AG08395 (cell line): ENCODE measurements around the gene CAMTA1.

ENCODE experiments used
- DNase-seq: peaks from one replicate; pipeline ENCODE4 v3.0.0; 2012; ENCODE audit warnings: mixed read lengths, low spot score

The CAMTA1 gene

GRCh38 chr1:7500381-7501083 is 715.3 kb downstream of the CAMTA1 start:
- DNase-seq = no peak

- DNase-seq = no peak
These were observed 715.8 kb downstream of the CAMTA1 start for GRCh38 chr1:7501084-7501491.

GRCh38 chr1:7501723-7502603 is 716.7 kb downstream of the CAMTA1 start:
- DNase-seq = no peak

GRCh38 chr1:7503691-7504437 is 718.6 kb downstream of the CAMTA1 start:
- no peak for DNase-seq

- DNase-seq = no peak
These were observed 719.1 kb downstream of the CAMTA1 start for GRCh38 chr1:7504438-7504720.

GRCh38 chr1:7505094-7505770 is 720.0 kb downstream of the CAMTA1 start:
- DNase-seq = no peak

- no peak for DNase-seq
These were observed 720.7 kb downstream of the CAMTA1 start for GRCh38 chr1:7505771-7506453.

- DNase-seq = no peak
These were observed 721.4 kb downstream of the CAMTA1 start for GRCh38 chr1:7506454-7507284.

GRCh38 chr1:7507285-7508019 is 722.2 kb downstream of the CAMTA1 start:
- no peak for DNase-seq

GRCh38 chr1:7508052-7508933 is 723.0 kb downstream of the CAMTA1 start:
- no peak for DNase-seq

- no peak for DNase-seq
These were observed 723.8 kb downstream of the CAMTA1 start for GRCh38 chr1:7508934-7509519.

- DNase-seq = no peak
These were observed 724.3 kb downstream of the CAMTA1 start for GRCh38 chr1:7509598-7509997.

GRCh38 chr1:7510389-7510931 is 725.2 kb downstream of the CAMTA1 start:
- no peak for DNase-seq

GRCh38 chr1:7511381-7511780 is 726.1 kb downstream of the CAMTA1 start:
- DNase-seq = no peak

GRCh38 chr1:7513081-7513480 is 727.8 kb downstream of the CAMTA1 start:
- peak; percentile 29 for DNase-seq

GRCh38 chr1:7515175-7515574 is 729.9 kb downstream of the CAMTA1 start:
- no peak for DNase-seq

- no peak for DNase-seq
These were observed 730.6 kb downstream of the CAMTA1 start for GRCh38 chr1:7515904-7516303.

- DNase-seq = peak; percentile 26
These were observed 731.1 kb downstream of the CAMTA1 start for GRCh38 chr1:7516341-7516740.
